HepG2 (cell line): Measurements from ENCODE around the gene ONECUT1. TPM values are rescaled to one million over a fixed set of nuclear protein-coding genes. Genes with fewer than 3 reads are reported as not detected.

Source experiments
- ATAC-seq: fragments of 200-7000 bp; cut with Tn5 transposase; 3 replicates; pipeline ENCODE4 v1.9.1; 2020; ENCODE audit warnings: mild to moderate bottlenecking, moderate library complexity
- BruUV-seq: library from RNA; stranded (reverse); fragments of 400-500 nt; replicated peaks from 2 replicates; lab custom pipeline; 2021; lab: Mats Ljungman, UMichigan
- CTCF ChIA-PET: fragments of 300-600 bp; formaldehyde crosslinking; extraction: SDS; loops from one replicate; lab custom pipeline; 2021; ENCODE audit warnings: low total read pairs, inconsistent platforms, low intra/inter-chr PET ratio; lab: Yijun Ruan, JAX
- POLR2A ChIA-PET: fragments of 350-600 bp; sonication (Branson Sonifier 250); formaldehyde crosslinking; loops from one replicate; lab custom pipeline; 2020; ENCODE audit warnings: antibody characterized with exemption, inconsistent platforms; lab: Yijun Ruan, JAX
- DNase-seq: peaks from one replicate; pipeline ENCODE4 v3.0.0-alpha.2; 2015; ENCODE audit warnings: low spot score
- FAIRE-seq: peaks from 3 replicates; lab custom pipeline; 2011; peaks lifted over from hg19 to GRCh38; lab: Jason Lieb, UNC
- H2AFZ ChIP-seq: one replicate; pipeline ENCODE4 v1.6.1; 2011; ENCODE audit warnings: low read length, inconsistent platforms
- H3K27ac ChIP-seq: fragments of 300-600 bp; 3 replicates; pipeline ENCODE4 v1.8.0; 2011; ENCODE audit warnings: mixed run types, mild to moderate bottlenecking, mixed read lengths, low read length, inconsistent platforms; ENCODE audit not compliant: insufficient read depth; ENCODE audit errors: extremely low read length
- H3K27me3 ChIP-seq, 2 experiments: fragments of 200-600 bp in 1 of 2; 2 replicates in 1 of 2; 3 replicates in 1 of 2; pipeline versions ENCODE4 v1.6.0 to v1.8.0; 2011; ENCODE audit warnings: low read length in 2 of 2, mild to moderate bottlenecking in 2 of 2, moderate library complexity in 2 of 2, inconsistent platforms in 1 of 2; ENCODE audit not compliant: insufficient read depth in 2 of 2, control insufficient read depth in 1 of 2
- H3K36me3 ChIP-seq, 2 experiments: fragments of 200-600 bp in 1 of 2; replicated peaks in 1 of 2; 2 replicates in 1 of 2; 3 replicates in 1 of 2; pipeline versions ENCODE4 v1.5.1 to v1.8.0; 2011; ENCODE audit warnings: low read length in 2 of 2, inconsistent platforms in 1 of 2; ENCODE audit not compliant: insufficient read depth in 2 of 2, control insufficient read depth in 1 of 2
- H3K4me1 ChIP-seq: 2 replicates; pipeline ENCODE4 v1.5.1; 2012; ENCODE audit warnings: low read length, inconsistent platforms; ENCODE audit not compliant: insufficient read depth
- H3K4me2 ChIP-seq: 2 replicates; pipeline ENCODE4 v1.6.0; 2011; ENCODE audit warnings: low read depth, low read length, inconsistent platforms
- H3K4me3 ChIP-seq, 3 experiments: fragments of 200-600 bp in 1 of 3; sonication (generic), shearing (Covaris generic) in 1 of 3; replicated peaks in 1 of 3; 2 replicates each; pipeline ENCODE4 v1.5.1; 2011 to 2016; ENCODE audit warnings: low read length in 3 of 3, inconsistent platforms in 2 of 3, low read depth in 2 of 3, mild to moderate bottlenecking in 2 of 3, control low read depth in 1 of 3, mixed read lengths in 1 of 3; ENCODE audit not compliant: insufficient read depth in 1 of 3
- H3K79me2 ChIP-seq: one replicate; pipeline ENCODE4 v1.6.1; 2011; ENCODE audit warnings: low read length, inconsistent platforms; ENCODE audit not compliant: insufficient read depth
- H3K9ac ChIP-seq: 2 replicates; pipeline ENCODE4 v1.6.0; 2011; ENCODE audit warnings: mild to moderate bottlenecking, low read depth, low read length, inconsistent platforms; ENCODE audit not compliant: insufficient read depth
- H3K9me3 ChIP-seq: 2 replicates; pipeline ENCODE4 v1.5.1; 2012; ENCODE audit warnings: mild to moderate bottlenecking, low read length
- H4K20me1 ChIP-seq: 2 replicates; pipeline ENCODE4 v1.6.0; 2011; ENCODE audit warnings: inconsistent platforms, mild to moderate bottlenecking, low read length, moderate library complexity; ENCODE audit not compliant: insufficient read depth
- ARHGAP35 ChIP-seq: sonication (generic); formaldehyde crosslinking; IDR thresholded peaks from 2 replicates; pipeline ENCODE4 v1.9.0; 2022; ENCODE audit warnings: mild to moderate bottlenecking, inconsistent platforms, moderate library complexity, missing genetic modification reagents, borderline replicate concordance
- ARID3A ChIP-seq: IDR thresholded peaks from 2 replicates; pipeline ENCODE4 v1.6.1; 2012; ENCODE audit warnings: low read depth, low read length, improper control_type of control experiment
- CTCF ChIP-seq: sonication (generic); formaldehyde crosslinking; IDR thresholded peaks from 2 replicates; pipeline ENCODE4 v1.5.0; 2020; ENCODE audit warnings: mild to moderate bottlenecking, missing genetic modification reagents, moderate library complexity
- JUNB ChIP-seq: sonication (generic); formaldehyde crosslinking; IDR thresholded peaks from 2 replicates; pipeline ENCODE4 v1.8.0; 2022; ENCODE audit warnings: missing genetic modification reagents, mild to moderate bottlenecking, borderline replicate concordance
- NCOR1 ChIP-seq: fragments of 200-600 bp; sonication (generic); IDR thresholded peaks from 2 replicates; pipeline ENCODE4 v1.7.0; 2017; ENCODE audit warnings: antibody characterized with exemption, low read length, borderline replicate concordance
- SAP130 ChIP-seq: IDR thresholded peaks from 2 replicates; pipeline ENCODE4 v1.6.1; 2016; ENCODE audit warnings: low read depth
- ZNF331 ChIP-seq: sonication (generic); formaldehyde crosslinking; IDR thresholded peaks from 2 replicates; pipeline ENCODE4 v1.4.0; 2020; ENCODE audit warnings: missing genetic modification reagents
- ZNF33A ChIP-seq: sonication (generic); formaldehyde crosslinking; IDR thresholded peaks from 2 replicates; pipeline ENCODE4 v1.5.1; 2020; ENCODE audit warnings: missing genetic modification reagents, mild to moderate bottlenecking, moderate library complexity, borderline replicate concordance
- ZNF383 ChIP-seq: sonication (generic); formaldehyde crosslinking; IDR thresholded peaks from 2 replicates; pipeline ENCODE4 v1.4.0; 2020; ENCODE audit warnings: missing genetic modification reagents, mild to moderate bottlenecking, borderline replicate concordance
- ZNF513 ChIP-seq: sonication (generic); formaldehyde crosslinking; conservative IDR thresholded peaks from 2 replicates; pipeline ENCODE4 v1.5.0; 2020; ENCODE audit warnings: missing genetic modification reagents
- ZSCAN5A ChIP-seq: sonication (generic); formaldehyde crosslinking; IDR thresholded peaks from 2 replicates; pipeline ENCODE4 v1.8.0; 2022; ENCODE audit warnings: mild to moderate bottlenecking, missing genetic modification reagents, borderline replicate concordance
- ZXDC ChIP-seq: sonication (generic); formaldehyde crosslinking; IDR thresholded peaks from 2 replicates; pipeline ENCODE4 v1.5.0; 2020; ENCODE audit warnings: mild to moderate bottlenecking, missing genetic modification reagents
- WGBS: methylation state at CpG from one replicate; pipeline ENCODE4 v1.1.6; 2017; ENCODE audit warnings: low lambda C conversion rate; 5-methylcytosine and 5-hydroxymethylcytosine counted together
- in situ Hi-C: cut with HindIII; loops from 2 replicates; pipeline ENCODE4 v1.10.0; 2017; ENCODE audit warnings: low pct_unique_long_range_greater_than_20kb; ENCODE audit not compliant: extremely low pct_ligation_motif_present
- intact Hi-C: fragments of 100-400 bp; cut with micrococcal nuclease; formaldehyde crosslinking; loops from one replicate; pipeline ENCODE4 v1.10.0; 2022; ENCODE audit not compliant: unreplicated experiment
- polyA plus RNA-seq, 8 experiments: library from polyadenylated mRNA; depleted of rRNA in 3 of 8; stranded (reverse) in 7 of 8; unstranded in 1 of 8; fragments of >200 nt; fragmentation: Illumina TruSeq in 4 of 8; extraction: Trizol in 4 of 8; gene quantifications; 2 replicates each; pipeline versions ENCODE4 v1.2.1 to v1.2.3, GENCODE V29; 2011 to 2016; ENCODE audit warnings: low read depth in 4 of 8, missing spikeins in 1 of 8, mixed read lengths in 1 of 8; ENCODE audit not compliant: insufficient read depth in 1 of 8
- total RNA-seq, 5 experiments: library from RNA; depleted of rRNA; stranded (reverse); fragments of >200 nt; fragmentation: Illumina TruSeq; extraction: Trizol; gene quantifications; 2 replicates each; pipeline ENCODE4 v1.2.3, GENCODE V29; 2016; ENCODE audit warnings: low read depth in 1 of 5

Gene ONECUT1
- total and polyA plus RNA-seq, 2 of the 13 experiments (the other 11 are each of a cell fraction or from before 2014, with no cell fraction given) = 3.5 to 9.1 TPM

GRCh38 chr15:52765785-52766184 lies 24.4 kb downstream of the ONECUT1 start:
- no peak overlapping the region for H3K9ac ChIP-seq
- peaks cover 11% of the 10 kb centered on the region for H3K4me1 ChIP-seq
- ChIA-PET CTCF (interaction anchor here (0.6 to 2.1 kb wide), 2 partner anchors 951 to 954 kb away, joined by 3 to 7 read pairs; no protein-coding TSS in a partner anchor), POLR2A (interaction anchor here (0.6 kb wide), 1 partner anchor 478 kb away, joined by 3 read pairs; no protein-coding TSS in a partner anchor)
- peaks cover 7% of the 10 kb centered on the region for H3K79me2 ChIP-seq
- H3K27me3 ChIP-seq = no peaks in the 10 kb centered on the region
- peak; percentile 33 for DNase-seq
- H4K20me1 ChIP-seq = peaks cover 8% of the 10 kb centered on the region; the same call in 1 of the 2 replicates
- peaks cover 0 to 6% of the 10 kb centered on the region in 2 experiments; a peak in 2 of 5 replicates for H3K36me3 ChIP-seq
- no peak overlapping the region for H2AFZ ChIP-seq
- no TSS peak for BruUV-seq
- 53% methylated on average over 3 of the region's 3 CpGs for WGBS
- H3K27ac ChIP-seq = no peak overlapping the region
- H3K4me2 ChIP-seq = no peak overlapping the region
- peak; percentile 84 for ATAC-seq
- no peak overlapping the region for H3K4me3 ChIP-seq
- no peaks in the 10 kb centered on the region for H3K9me3 ChIP-seq
- intact Hi-C loops (loop anchor here (5.0 kb wide), 1 partner anchor 952 kb away; no protein-coding TSS in a partner anchor), in situ Hi-C loops (no loop called here)
- peak; percentile 57 for FAIRE-seq
- no peak for TF ChIP-seq ZNF331 (CRISPR knock-in tag)
- no peak for TF ChIP-seq ZSCAN5A (CRISPR knock-in tag)
- TF ChIP-seq JUNB (CRISPR knock-in tag) = no peak
- TF ChIP-seq ZNF513 (CRISPR knock-in tag) = no peak
- TF ChIP-seq CTCF = peak; percentile 64
- no peak for TF ChIP-seq ARHGAP35 (CRISPR knock-in tag)
- TF ChIP-seq SAP130 (CRISPR knock-in tag) = no peak
- TF ChIP-seq NCOR1 = no peak
- TF ChIP-seq ZNF383 (CRISPR knock-in tag) = no peak
- no peak for TF ChIP-seq ARID3A
- TF ChIP-seq ZNF33A = no peak
- TF ChIP-seq ZXDC (CRISPR knock-in tag) = no peak
